Measurements from ENCODE around the gene GIMAP5.
A peak's percentile ranks its signal among the peaks of the same experiment; 100 is the strongest.

The GIMAP5 gene

DNA sequence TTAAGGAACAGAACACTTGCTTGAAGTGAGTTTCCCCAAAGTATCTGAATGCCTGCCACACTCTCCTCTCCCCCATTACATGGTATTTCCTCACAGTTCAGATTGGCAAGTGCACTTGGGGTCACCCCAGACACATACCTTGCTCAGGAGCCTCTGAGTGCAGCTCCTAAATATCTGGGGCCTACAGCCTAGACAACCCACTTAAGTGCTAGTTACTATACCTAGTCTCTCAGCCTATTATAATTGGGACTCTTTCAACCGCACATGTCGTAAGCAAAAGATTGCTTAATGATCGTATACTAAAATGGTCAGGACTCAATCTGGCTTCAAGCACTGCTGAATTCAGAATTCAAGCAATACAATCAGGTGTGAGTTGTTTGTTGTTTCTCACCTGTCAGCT lies 43.1 kb downstream of the GIMAP5 start:
- Mint-ChIP-seq H3K36me3 (ENCODE audit: low read depth) (no peaks in the 10 kb centered on the region), H3K4me1 (peaks cover 27% of the 10 kb centered on the region), H3K9me3 (no peaks in the 10 kb centered on the region), H3K27me3 (ENCODE audit: low read depth, poor library complexity) (peaks cover 11% of the 10 kb centered on the region), H3K27ac (no peak overlapping the region), H3K4me3 (no peak overlapping the region)
- no peak for DNase-seq
- TF ChIP-seq, protein P1, sequence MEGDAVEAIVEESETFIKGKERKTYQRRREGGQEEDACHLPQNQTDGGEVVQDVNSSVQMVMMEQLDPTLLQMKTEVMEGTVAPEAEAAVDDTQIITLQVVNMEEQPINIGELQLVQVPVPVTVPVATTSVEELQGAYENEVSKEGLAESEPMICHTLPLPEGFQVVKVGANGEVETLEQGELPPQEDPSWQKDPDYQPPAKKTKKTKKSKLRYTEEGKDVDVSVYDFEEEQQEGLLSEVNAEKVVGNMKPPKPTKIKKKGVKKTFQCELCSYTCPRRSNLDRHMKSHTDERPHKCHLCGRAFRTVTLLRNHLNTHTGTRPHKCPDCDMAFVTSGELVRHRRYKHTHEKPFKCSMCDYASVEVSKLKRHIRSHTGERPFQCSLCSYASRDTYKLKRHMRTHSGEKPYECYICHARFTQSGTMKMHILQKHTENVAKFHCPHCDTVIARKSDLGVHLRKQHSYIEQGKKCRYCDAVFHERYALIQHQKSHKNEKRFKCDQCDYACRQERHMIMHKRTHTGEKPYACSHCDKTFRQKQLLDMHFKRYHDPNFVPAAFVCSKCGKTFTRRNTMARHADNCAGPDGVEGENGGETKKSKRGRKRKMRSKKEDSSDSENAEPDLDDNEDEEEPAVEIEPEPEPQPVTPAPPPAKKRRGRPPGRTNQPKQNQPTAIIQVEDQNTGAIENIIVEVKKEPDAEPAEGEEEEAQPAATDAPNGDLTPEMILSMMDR (IDR thresholded peaks at IDR 0.05), result no peak

DNA sequence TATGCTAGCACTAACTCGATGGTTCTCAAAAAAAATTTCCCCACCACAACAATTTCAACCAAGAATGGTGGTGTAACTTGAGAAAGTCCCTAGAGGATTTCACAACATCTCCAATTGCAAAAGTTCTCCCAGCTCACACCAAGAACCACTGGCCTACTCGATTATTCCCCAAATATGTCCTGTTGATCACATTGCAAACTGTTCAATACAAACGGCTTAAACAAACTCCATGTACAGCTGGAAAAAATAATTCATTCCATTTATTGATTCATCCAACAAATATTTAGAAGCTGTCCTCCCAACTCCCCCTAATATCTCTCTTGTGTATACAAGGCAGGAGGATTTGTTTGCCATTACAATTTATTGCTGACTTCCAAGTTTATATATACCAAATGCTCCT lies 43.9 kb downstream of the GIMAP5 start:
- H3K27ac Mint-ChIP-seq, result no peak overlapping the region

DNA sequence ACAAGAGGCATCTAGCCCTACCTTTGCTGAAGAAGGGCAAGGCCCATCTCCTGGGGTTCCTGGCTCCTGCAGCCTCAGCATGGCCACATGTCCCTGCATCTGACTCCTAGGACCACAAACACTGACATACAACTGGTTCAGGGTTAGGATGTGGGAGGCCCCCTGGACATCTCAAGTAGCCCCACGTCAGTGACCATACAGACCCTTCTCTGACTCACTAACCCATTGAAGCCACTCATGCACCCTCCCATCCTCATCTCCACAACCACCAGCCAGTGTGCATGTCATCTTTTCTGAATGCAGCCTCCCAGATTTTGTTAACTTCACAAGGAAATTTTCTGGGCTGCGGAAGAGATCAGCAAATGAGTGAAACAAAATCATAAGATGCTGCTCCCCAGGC lies 44.7 kb downstream of the GIMAP5 start:
- Mint-ChIP-seq H3K27ac (no peak overlapping the region), H3K27me3 (ENCODE audit: low read depth, poor library complexity) (peaks cover 12% of the 10 kb centered on the region), H3K36me3 (ENCODE audit: low read depth) (no peaks in the 10 kb centered on the region), H3K4me3 (no peak overlapping the region), H3K9me3 (no peaks in the 10 kb centered on the region), H3K4me1 (peaks cover 36% of the 10 kb centered on the region)
- DNase-seq, result no peak
- TF ChIP-seq, protein P1 (IDR thresholded peaks at IDR 0.05), result no peak

More for the DNA sequence above, 43.9 kb downstream of the GIMAP5 start:
- Mint-ChIP-seq H3K9me3 (no peaks in the 10 kb centered on the region), H3K36me3 (ENCODE audit: low read depth) (no peaks in the 10 kb centered on the region), H3K27me3 (ENCODE audit: low read depth, poor library complexity) (peaks cover 15% of the 10 kb centered on the region), H3K4me1 (peaks cover 35% of the 10 kb centered on the region), H3K4me3 (no peak overlapping the region)
- DNase-seq, result no peak
- TF ChIP-seq, protein P1 (IDR thresholded peaks at IDR 0.05), result no peak

DNA sequence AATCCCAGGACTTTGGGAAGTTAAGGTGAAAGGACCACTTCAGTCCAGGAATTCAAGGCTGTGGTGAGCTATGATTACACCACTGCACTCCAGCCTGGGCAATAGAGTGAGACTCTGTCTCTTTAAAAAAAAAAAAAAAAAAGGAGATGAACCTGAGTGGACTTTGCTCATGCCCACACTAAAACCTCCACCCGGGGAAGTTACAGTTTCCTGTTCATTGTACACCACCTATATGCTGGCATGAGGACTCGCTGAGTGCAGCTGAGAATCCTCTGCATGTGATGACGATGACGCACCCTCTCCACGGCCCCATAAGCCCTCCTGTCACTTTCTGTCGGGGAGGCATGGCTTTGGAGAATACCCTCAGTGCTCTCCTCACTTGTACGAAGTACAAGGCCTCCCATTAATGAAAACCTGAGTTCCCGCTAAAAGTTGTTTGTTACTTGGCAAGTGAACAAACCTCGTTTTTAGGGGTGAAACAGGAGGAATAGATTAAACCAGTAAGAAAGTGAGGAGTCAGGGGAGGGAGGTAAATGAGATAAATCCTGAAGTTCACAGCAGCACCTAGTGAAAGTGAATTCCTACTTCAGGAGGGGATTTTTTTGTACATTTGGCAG lies 47.0 kb downstream of the GIMAP5 start:
- Mint-ChIP-seq H3K4me3 (no peak overlapping the region), H3K9me3 (no peaks in the 10 kb centered on the region), H3K27me3 (ENCODE audit: low read depth, poor library complexity) (peaks cover 9% of the 10 kb centered on the region), H3K4me1 (peaks cover 45% of the 10 kb centered on the region), H3K27ac (peak overlapping the region; percentile 18), H3K36me3 (ENCODE audit: low read depth) (no peaks in the 10 kb centered on the region)
- TF ChIP-seq, protein P1 (IDR thresholded peaks at IDR 0.05), result no peak
- DNase-seq, result no peak

DNA sequence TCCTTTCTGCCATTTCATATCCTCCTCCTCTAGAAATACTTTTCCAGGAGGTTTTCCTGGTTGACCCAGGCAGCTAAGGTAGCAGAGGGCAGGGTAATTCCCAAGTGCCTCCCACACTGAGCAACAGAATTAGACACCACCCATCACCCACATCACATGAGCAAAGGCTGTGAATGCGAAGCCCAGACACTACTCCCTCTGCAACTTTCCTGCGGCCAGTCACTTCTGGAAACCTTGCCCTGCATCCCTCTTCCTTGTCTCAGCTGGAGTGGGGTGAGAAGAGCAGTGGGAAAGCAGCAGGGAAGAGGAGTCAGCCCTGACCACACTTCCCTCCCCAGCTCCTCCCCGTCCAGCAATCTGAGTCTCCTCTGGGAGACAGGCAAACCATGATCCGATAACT lies 47.7 kb downstream of the GIMAP5 start:
- Mint-ChIP-seq H3K27me3 (ENCODE audit: low read depth, poor library complexity) (peaks cover 9% of the 10 kb centered on the region), H3K9me3 (no peaks in the 10 kb centered on the region), H3K27ac (peak overlapping the region; percentile 64), H3K4me3 (no peak overlapping the region), H3K36me3 (ENCODE audit: low read depth) (no peaks in the 10 kb centered on the region), H3K4me1 (peaks cover 47% of the 10 kb centered on the region)
- no peak for DNase-seq
- TF ChIP-seq, protein P1 (IDR thresholded peaks at IDR 0.05), result no peak

Data from nephron progenitor cell (in vitro differentiated cells).